Measurements from ENCODE around the gene SUDS3.

The SUDS3 gene

DNA sequence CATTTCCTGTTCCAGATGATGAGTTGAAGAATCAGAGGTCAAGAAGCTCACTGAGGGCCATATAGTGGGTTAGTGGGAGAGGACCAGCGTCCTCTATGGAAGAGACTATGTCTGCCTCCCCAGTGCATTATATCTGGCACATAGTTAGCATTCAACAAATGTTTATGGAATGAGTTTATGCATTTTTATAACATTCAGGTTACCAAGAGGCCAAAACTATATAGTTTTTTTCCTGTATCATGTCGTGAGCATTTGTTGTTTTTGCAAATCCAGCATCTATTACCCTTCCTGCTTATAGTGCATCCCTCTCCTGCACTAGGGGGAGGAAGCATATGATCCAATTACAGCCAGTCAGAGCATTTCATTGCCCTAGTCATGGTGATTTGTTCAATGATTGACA is 60.6 kb downstream of the SUDS3 start:
- ChIA-PET POLR2A (no interaction called here), CTCF (no interaction called here)
- TF ChIP-seq CTBP1 (IDR thresholded peaks at IDR 0.05; ENCODE audit: borderline replicate concordance) (no peak), LEF1 (IDR thresholded peaks at IDR 0.05; ENCODE audit: borderline replicate concordance) (no peak), NFRKB (IDR thresholded peaks at IDR 0.05) (no peak), L3MBTL2 (conservative IDR thresholded peaks at IDR 0.05) (no peak), BHLHE40 (IDR thresholded peaks at IDR 0.05; ENCODE audit: borderline replicate concordance) (no peak), SUZ12 (IDR thresholded peaks at IDR 0.05) (no peak), FOXM1 (IDR thresholded peaks at IDR 0.05; ENCODE audit: borderline replicate concordance) (no peak), ELF4 (IDR thresholded peaks at IDR 0.05) (no peak), ZNF384 (IDR thresholded peaks at IDR 0.05) (no peak), FOXK2 (IDR thresholded peaks at IDR 0.05) (no peak), FOXA1 (IDR thresholded peaks at IDR 0.05) (no peak), SP1 (IDR thresholded peaks at IDR 0.05) (no peak), ARNT (IDR thresholded peaks at IDR 0.05) (no peak), TARDBP (IDR thresholded peaks at IDR 0.05) (no peak)
- TF ChIP-seq, protein P1, sequence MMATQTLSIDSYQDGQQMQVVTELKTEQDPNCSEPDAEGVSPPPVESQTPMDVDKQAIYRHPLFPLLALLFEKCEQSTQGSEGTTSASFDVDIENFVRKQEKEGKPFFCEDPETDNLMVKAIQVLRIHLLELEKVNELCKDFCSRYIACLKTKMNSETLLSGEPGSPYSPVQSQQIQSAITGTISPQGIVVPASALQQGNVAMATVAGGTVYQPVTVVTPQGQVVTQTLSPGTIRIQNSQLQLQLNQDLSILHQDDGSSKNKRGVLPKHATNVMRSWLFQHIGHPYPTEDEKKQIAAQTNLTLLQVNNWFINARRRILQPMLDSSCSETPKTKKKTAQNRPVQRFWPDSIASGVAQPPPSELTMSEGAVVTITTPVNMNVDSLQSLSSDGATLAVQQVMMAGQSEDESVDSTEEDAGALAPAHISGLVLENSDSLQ (IDR thresholded peaks at IDR 0.05), result no peak
- DNase-seq (ENCODE audit: extremely low spot score), result no peak

DNA sequence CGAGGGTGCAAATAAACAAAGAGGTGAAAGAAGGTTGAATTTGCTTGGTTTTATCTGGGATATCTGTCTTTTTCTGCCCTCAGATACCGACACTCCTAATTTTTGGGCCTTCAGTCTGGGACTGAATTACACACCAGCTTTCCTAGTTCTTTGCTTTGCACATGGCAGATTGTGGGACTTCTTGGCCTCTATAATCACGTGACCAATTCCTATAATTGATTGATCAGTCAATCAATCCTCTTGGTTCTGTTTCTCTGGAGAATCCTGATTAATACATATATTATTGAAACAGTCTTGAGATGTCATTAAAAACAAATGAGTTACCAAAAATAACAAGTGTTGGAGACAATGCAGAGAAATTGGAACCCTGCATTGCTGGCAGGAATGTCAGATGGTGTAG is 62.7 kb downstream of the SUDS3 start:
- TF ChIP-seq FOXA1 (IDR thresholded peaks at IDR 0.05) (no peak), SP1 (IDR thresholded peaks at IDR 0.05) (no peak), SUZ12 (IDR thresholded peaks at IDR 0.05) (no peak), ELF4 (IDR thresholded peaks at IDR 0.05) (no peak), BHLHE40 (IDR thresholded peaks at IDR 0.05; ENCODE audit: borderline replicate concordance) (no peak), HDGF (IDR thresholded peaks at IDR 0.05; ENCODE audit: borderline replicate concordance) (no peak), LEF1 (IDR thresholded peaks at IDR 0.05; ENCODE audit: borderline replicate concordance) (no peak), NFRKB (IDR thresholded peaks at IDR 0.05) (no peak), ZNF384 (IDR thresholded peaks at IDR 0.05) (no peak), CTBP1 (IDR thresholded peaks at IDR 0.05; ENCODE audit: borderline replicate concordance) (no peak), ARNT (IDR thresholded peaks at IDR 0.05) (no peak), TARDBP (IDR thresholded peaks at IDR 0.05) (no peak), FOXK2 (IDR thresholded peaks at IDR 0.05) (no peak), FOXM1 (IDR thresholded peaks at IDR 0.05; ENCODE audit: borderline replicate concordance) (no peak), L3MBTL2 (conservative IDR thresholded peaks at IDR 0.05) (no peak)
- TF ChIP-seq, protein P1 (IDR thresholded peaks at IDR 0.05), result no peak
- POLR2A ChIA-PET, result no interaction called here

GRCh38 chr12:118446247-118446646 is 69.9 kb downstream of the SUDS3 start:
- TF ChIP-seq LEF1 (IDR thresholded peaks at IDR 0.05; ENCODE audit: borderline replicate concordance) (no peak), FOXK2 (IDR thresholded peaks at IDR 0.05) (no peak), CTBP1 (IDR thresholded peaks at IDR 0.05; ENCODE audit: borderline replicate concordance) (no peak), L3MBTL2 (conservative IDR thresholded peaks at IDR 0.05) (no peak), ELF4 (IDR thresholded peaks at IDR 0.05) (no peak), ZNF384 (IDR thresholded peaks at IDR 0.05) (no peak), HDGF (IDR thresholded peaks at IDR 0.05; ENCODE audit: borderline replicate concordance) (no peak), FOXM1 (IDR thresholded peaks at IDR 0.05; ENCODE audit: borderline replicate concordance) (no peak), SUZ12 (IDR thresholded peaks at IDR 0.05) (no peak), SP1 (IDR thresholded peaks at IDR 0.05) (no peak), BHLHE40 (IDR thresholded peaks at IDR 0.05; ENCODE audit: borderline replicate concordance) (no peak), ARNT (IDR thresholded peaks at IDR 0.05) (no peak), TARDBP (IDR thresholded peaks at IDR 0.05) (no peak), FOXA1 (IDR thresholded peaks at IDR 0.05) (no peak), NFRKB (IDR thresholded peaks at IDR 0.05) (no peak)
- TF ChIP-seq, protein P1 (IDR thresholded peaks at IDR 0.05), result no peak
- ChIA-PET POLR2A (no interaction called here), CTCF (no interaction called here)
- DNase-seq (ENCODE audit: extremely low spot score), result no peak

More for the DNA sequence above, 62.7 kb downstream of the SUDS3 start:
- CTCF ChIA-PET, result no interaction called here
- no peak for DNase-seq (ENCODE audit: extremely low spot score)

- CTCF ChIA-PET, result no interaction called here
- TF ChIP-seq FOXA1 (IDR thresholded peaks at IDR 0.05), result no peak
- no peak for TF ChIP-seq SP1 (IDR thresholded peaks at IDR 0.05)
- TF ChIP-seq LEF1 (IDR thresholded peaks at IDR 0.05; ENCODE audit: borderline replicate concordance), result no peak
- TF ChIP-seq BHLHE40 (IDR thresholded peaks at IDR 0.05; ENCODE audit: borderline replicate concordance), result no peak
- no peak for TF ChIP-seq ELF4 (IDR thresholded peaks at IDR 0.05)
- TF ChIP-seq ZNF384 (IDR thresholded peaks at IDR 0.05), result no peak
- no peak for TF ChIP-seq FOXK2 (IDR thresholded peaks at IDR 0.05)
- no peak for TF ChIP-seq NFRKB (IDR thresholded peaks at IDR 0.05)
- TF ChIP-seq FOXM1 (IDR thresholded peaks at IDR 0.05; ENCODE audit: borderline replicate concordance), result no peak
- DNase-seq (ENCODE audit: extremely low spot score), result no peak
- POLR2A ChIA-PET, result no interaction called here
These were observed 70.8 kb downstream of the SUDS3 start for GRCh38 chr12:118447181-118447580.

- no peak for DNase-seq (ENCODE audit: extremely low spot score)
- ChIA-PET POLR2A (no interaction called here), CTCF (interaction anchor here (0.6 kb wide), 1 partner anchor 930 kb away, joined by 3 read pairs; no protein-coding TSS in a partner anchor)
- no peak for TF ChIP-seq NFRKB (IDR thresholded peaks at IDR 0.05)
These were observed 72.0 kb downstream of the SUDS3 start for GRCh38 chr12:118448341-118448740.

DNA sequence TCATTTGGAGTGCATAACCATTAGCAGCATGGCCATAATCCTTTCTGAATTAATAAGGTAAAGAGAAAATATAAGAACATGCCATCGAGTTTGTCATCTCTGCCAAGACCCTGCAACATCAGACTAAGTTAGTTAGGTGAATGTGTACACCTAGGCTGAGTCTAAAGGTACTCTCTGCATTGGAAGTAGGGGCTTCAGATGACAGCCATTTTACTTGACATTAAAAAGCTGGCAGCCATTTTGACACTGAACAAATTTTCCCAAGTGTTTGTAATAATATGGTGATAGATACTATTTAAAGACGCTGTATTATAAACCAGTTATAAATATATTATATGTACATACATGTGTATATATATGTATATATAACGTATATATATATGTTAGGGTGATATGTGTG is 79.0 kb downstream of the SUDS3 start:
- ChIA-PET CTCF (interaction anchor here (0.6 kb wide), 1 partner anchor 16 kb away, joined by 3 read pairs; no protein-coding TSS in a partner anchor), POLR2A (no interaction called here)
- TF ChIP-seq ARNT (IDR thresholded peaks at IDR 0.05), result no peak
- no peak for TF ChIP-seq SP1 (IDR thresholded peaks at IDR 0.05)
- TF ChIP-seq CTBP1 (IDR thresholded peaks at IDR 0.05; ENCODE audit: borderline replicate concordance), result no peak
- no peak for TF ChIP-seq L3MBTL2 (conservative IDR thresholded peaks at IDR 0.05)
- TF ChIP-seq FOXK2 (IDR thresholded peaks at IDR 0.05), result no peak
- TF ChIP-seq SUZ12 (IDR thresholded peaks at IDR 0.05), result no peak
- no peak for TF ChIP-seq BHLHE40 (IDR thresholded peaks at IDR 0.05; ENCODE audit: borderline replicate concordance)
- no peak for TF ChIP-seq LEF1 (IDR thresholded peaks at IDR 0.05; ENCODE audit: borderline replicate concordance)
- TF ChIP-seq, protein P1 (IDR thresholded peaks at IDR 0.05), result no peak
- TF ChIP-seq ELF4 (IDR thresholded peaks at IDR 0.05), result no peak
- DNase-seq (ENCODE audit: extremely low spot score), result no peak

All from HEK293T (cell line).